GM13977 (cell line): ENCODE data around the gene SMIM21.

ENCODE experiments used
- DNase-seq: peaks from one replicate; pipeline ENCODE4 v3.0.0; 2012; ENCODE audit warnings: low spot score
- in situ Hi-C: fragments of 300-500 bp; cut with MboI; formaldehyde crosslinking; loops from one replicate; pipeline ENCODE4 v1.12.0; 2022; ENCODE audit warnings: low sequenced_read_pairs, low pct_unique_long_range_greater_than_20kb, mixed read lengths, inconsistent platforms; ENCODE audit not compliant: unreplicated experiment
- TF ChIP-seq, protein P1 (sequence below): IDR thresholded peaks from 2 replicates; pipeline ENCODE4 v1.5.1; 2012; ENCODE audit warnings: mild to moderate bottlenecking, control low read depth; ENCODE audit not compliant: insufficient read depth; ENCODE audit errors: extremely low read depth, missing control alignments

The SMIM21 gene

GRCh38 chr18:75378376-75379315, 48.9 kb downstream of the SMIM21 start:
- DNase-seq: no peak
- TF ChIP-seq, protein P1, sequence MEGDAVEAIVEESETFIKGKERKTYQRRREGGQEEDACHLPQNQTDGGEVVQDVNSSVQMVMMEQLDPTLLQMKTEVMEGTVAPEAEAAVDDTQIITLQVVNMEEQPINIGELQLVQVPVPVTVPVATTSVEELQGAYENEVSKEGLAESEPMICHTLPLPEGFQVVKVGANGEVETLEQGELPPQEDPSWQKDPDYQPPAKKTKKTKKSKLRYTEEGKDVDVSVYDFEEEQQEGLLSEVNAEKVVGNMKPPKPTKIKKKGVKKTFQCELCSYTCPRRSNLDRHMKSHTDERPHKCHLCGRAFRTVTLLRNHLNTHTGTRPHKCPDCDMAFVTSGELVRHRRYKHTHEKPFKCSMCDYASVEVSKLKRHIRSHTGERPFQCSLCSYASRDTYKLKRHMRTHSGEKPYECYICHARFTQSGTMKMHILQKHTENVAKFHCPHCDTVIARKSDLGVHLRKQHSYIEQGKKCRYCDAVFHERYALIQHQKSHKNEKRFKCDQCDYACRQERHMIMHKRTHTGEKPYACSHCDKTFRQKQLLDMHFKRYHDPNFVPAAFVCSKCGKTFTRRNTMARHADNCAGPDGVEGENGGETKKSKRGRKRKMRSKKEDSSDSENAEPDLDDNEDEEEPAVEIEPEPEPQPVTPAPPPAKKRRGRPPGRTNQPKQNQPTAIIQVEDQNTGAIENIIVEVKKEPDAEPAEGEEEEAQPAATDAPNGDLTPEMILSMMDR: no peak
- in situ Hi-C loops: no loop called here

- in situ Hi-C loops: no loop called here
- TF ChIP-seq, protein P1: no peak
- DNase-seq: no peak
Measured at GRCh38 chr18:75377926-75378325, 49.6 kb downstream of the SMIM21 start.

- no peak for DNase-seq
- TF ChIP-seq, protein P1: no peak
- in situ Hi-C loops: no loop called here
Measured at GRCh38 chr18:75377258-75377657, 50.2 kb downstream of the SMIM21 start.

- no peak for DNase-seq
- in situ Hi-C loops: no loop called here
Measured at GRCh38 chr18:75376004-75376403, 51.5 kb downstream of the SMIM21 start.

GRCh38 chr18:75375341-75375740, 52.2 kb downstream of the SMIM21 start:
- in situ Hi-C loops: no loop called here
- DNase-seq: no peak
- TF ChIP-seq, protein P1: no peak

More at GRCh38 chr18:75376004-75376403, 51.5 kb downstream of the SMIM21 start:
- TF ChIP-seq, protein P1: no peak

DNA sequence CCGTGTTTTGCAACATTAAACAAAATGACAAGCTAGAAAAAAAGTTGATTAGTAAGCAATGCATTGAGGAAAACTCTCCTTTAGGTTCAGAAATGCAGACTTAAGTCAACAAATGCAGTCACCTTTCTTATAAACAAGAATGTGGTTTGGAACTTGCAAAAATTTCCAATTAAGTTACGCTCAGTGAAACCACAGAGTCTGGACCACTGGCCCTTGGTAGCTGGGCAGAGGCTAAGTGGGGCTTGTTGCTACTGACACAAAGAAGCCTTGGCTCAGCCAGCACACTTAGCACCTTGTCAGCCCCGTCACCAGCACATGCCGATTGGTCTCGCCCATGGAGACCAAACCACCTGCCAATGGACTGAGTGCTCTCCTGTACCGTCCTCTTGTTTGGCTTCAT, 53.0 kb downstream of the SMIM21 start:
- no peak for DNase-seq
- TF ChIP-seq, protein P1: no peak
- in situ Hi-C loops: no loop called here
